ENCODE data around the gene MAG. TPM values are rescaled to one million over a fixed set of nuclear protein-coding genes. Genes with fewer than 3 reads are reported as not detected.

MAG gene
- total RNA-seq, 3 donors from 2014 or later = 4.2 TPM; not detected in 2

DNA sequence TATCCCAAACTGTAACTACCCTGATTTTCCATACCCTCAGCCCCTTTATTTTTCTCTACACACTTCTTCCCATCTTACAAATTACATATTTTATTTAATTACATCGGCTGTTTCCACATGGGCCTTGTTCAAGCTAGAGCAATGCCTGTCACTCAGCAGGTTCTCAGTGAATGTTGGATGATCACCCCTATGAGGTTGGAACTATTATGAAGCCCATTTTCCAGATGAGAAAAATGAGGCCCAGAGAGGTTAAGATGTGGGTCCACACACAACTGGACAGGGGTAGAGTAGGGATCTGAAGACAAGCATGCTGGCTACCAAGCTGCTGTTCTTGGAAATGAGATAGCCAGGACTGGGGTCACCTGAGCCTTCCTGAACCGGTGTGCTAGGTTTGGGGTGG is 10.0 kb downstream of the MAG start:
- intact Hi-C loops (cut with DNase I; ENCODE audit: low total_unique reads) = no loop called here
- no peaks in the 10 kb centered on the region for H3K27me3 ChIP-seq
- DNase-seq (ENCODE audit: low spot score in 2 of 2) = no peak
- H3K27ac ChIP-seq = no peak overlapping the region
- no peaks in the 10 kb centered on the region for H3K4me1 ChIP-seq
- TF ChIP-seq POLR2AphosphoS5 (IDR thresholded peaks at IDR 0.05) (no peak), POLR2A (IDR thresholded peaks at IDR 0.05) (no peak)
- TF ChIP-seq, protein P1, sequence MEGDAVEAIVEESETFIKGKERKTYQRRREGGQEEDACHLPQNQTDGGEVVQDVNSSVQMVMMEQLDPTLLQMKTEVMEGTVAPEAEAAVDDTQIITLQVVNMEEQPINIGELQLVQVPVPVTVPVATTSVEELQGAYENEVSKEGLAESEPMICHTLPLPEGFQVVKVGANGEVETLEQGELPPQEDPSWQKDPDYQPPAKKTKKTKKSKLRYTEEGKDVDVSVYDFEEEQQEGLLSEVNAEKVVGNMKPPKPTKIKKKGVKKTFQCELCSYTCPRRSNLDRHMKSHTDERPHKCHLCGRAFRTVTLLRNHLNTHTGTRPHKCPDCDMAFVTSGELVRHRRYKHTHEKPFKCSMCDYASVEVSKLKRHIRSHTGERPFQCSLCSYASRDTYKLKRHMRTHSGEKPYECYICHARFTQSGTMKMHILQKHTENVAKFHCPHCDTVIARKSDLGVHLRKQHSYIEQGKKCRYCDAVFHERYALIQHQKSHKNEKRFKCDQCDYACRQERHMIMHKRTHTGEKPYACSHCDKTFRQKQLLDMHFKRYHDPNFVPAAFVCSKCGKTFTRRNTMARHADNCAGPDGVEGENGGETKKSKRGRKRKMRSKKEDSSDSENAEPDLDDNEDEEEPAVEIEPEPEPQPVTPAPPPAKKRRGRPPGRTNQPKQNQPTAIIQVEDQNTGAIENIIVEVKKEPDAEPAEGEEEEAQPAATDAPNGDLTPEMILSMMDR (IDR thresholded peaks at IDR 0.05) = no peak
- no peaks in the 10 kb centered on the region for H3K9me3 ChIP-seq
- H3K4me3 ChIP-seq = no peak overlapping the region
- H3K36me3 ChIP-seq = no peaks in the 10 kb centered on the region

DNA sequence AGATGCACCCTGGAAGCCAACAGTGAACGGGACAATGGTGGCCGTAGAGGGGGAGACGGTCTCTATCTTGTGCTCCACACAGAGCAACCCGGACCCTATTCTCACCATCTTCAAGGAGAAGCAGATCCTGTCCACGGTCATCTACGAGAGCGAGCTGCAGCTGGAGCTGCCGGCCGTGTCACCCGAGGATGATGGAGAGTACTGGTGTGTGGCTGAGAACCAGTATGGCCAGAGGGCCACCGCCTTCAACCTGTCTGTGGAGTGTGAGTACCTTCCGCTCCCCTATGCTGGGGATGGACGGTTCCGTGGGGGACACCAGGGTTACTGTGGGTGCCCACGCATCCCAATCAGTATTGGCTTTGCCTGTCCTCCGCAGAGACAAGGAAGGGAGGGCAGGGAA is 10.5 kb downstream of the MAG start:
- intact Hi-C loops (cut with DNase I; ENCODE audit: low total_unique reads) = no loop called here
- no peak for DNase-seq (ENCODE audit: low spot score in 2 of 2)
- Histone ChIP-seq H3K27ac (no peak overlapping the region), H3K4me1 (no peaks in the 10 kb centered on the region), H3K9me3 (no peaks in the 10 kb centered on the region), H3K27me3 (no peaks in the 10 kb centered on the region), H3K4me3 (no peak overlapping the region), H3K36me3 (no peaks in the 10 kb centered on the region)
- TF ChIP-seq, protein P1 (IDR thresholded peaks at IDR 0.05) = no peak
- TF ChIP-seq POLR2A (IDR thresholded peaks at IDR 0.05) (no peak), POLR2AphosphoS5 (IDR thresholded peaks at IDR 0.05) (no peak)

DNA sequence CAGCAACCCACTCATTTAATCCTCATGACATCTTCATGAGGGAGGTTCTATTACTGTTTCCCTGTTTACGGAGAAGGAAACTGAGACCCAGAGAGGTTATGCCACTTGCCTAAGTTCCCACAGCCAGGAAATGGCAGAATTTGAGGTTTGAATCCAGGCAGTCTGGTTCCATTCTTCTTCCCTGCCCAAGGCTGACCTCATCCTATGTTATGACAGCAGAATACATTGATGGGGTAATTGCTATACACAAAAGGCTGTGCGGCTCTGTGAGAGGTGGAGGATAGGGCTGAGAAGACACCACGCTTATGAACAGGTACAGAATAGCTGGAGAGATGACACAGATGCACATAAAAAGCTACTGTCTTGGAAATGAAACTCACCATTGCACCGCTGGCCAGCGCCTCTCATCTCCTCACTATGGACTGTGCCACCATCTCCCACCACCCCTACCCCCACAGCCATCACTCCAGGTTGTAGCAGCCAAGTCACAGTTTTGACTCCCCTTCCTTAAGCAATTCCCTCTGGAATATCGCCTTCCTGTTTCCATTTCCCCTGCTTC is 11.5 kb downstream of the MAG start:
- TF ChIP-seq POLR2A (IDR thresholded peaks at IDR 0.05) (no peak), POLR2AphosphoS5 (IDR thresholded peaks at IDR 0.05) (no peak)
- TF ChIP-seq, protein P1 (IDR thresholded peaks at IDR 0.05) = no peak
- intact Hi-C loops (cut with DNase I; ENCODE audit: low total_unique reads) = no loop called here
- no peak for DNase-seq (ENCODE audit: low spot score in 2 of 2)

DNA sequence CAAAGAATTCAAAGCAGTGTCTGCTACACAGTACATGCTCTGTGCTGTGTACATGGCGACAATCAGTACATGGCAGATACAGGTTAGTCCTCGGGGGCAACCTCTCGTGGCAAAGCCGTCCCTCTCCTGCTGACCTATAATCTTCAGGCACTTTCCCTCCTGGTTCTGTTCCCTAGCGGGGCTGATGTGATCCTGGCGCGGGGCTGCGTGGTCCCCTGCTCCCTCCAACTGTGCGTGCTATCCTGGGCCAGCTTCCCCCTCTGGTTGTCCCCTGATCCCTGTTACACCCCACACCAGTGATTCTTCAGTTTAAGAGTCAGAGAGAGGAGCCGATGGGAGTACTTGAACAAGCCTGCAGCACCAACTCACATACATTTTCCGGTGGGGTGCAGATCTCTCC is 12.1 kb downstream of the MAG start:
- H3K27ac ChIP-seq = no peak overlapping the region
- H3K27me3 ChIP-seq = no peaks in the 10 kb centered on the region
- TF ChIP-seq POLR2A (IDR thresholded peaks at IDR 0.05) (no peak), POLR2AphosphoS5 (IDR thresholded peaks at IDR 0.05) (no peak)
- TF ChIP-seq, protein P1 (IDR thresholded peaks at IDR 0.05) = no peak
- H3K4me3 ChIP-seq = no peak overlapping the region
- H3K36me3 ChIP-seq = no peaks in the 10 kb centered on the region
- no peaks in the 10 kb centered on the region for H3K4me1 ChIP-seq
- intact Hi-C loops (cut with DNase I; ENCODE audit: low total_unique reads) = no loop called here
- H3K9me3 ChIP-seq = no peaks in the 10 kb centered on the region
- DNase-seq (ENCODE audit: low spot score in 2 of 2) = no peak

More for the DNA sequence above, 11.5 kb downstream of the MAG start:
- Histone ChIP-seq H3K27ac (no peak overlapping the region), H3K9me3 (no peaks in the 10 kb centered on the region), H3K4me3 (no peak overlapping the region), H3K27me3 (no peaks in the 10 kb centered on the region), H3K36me3 (no peaks in the 10 kb centered on the region), H3K4me1 (no peaks in the 10 kb centered on the region)

DNA sequence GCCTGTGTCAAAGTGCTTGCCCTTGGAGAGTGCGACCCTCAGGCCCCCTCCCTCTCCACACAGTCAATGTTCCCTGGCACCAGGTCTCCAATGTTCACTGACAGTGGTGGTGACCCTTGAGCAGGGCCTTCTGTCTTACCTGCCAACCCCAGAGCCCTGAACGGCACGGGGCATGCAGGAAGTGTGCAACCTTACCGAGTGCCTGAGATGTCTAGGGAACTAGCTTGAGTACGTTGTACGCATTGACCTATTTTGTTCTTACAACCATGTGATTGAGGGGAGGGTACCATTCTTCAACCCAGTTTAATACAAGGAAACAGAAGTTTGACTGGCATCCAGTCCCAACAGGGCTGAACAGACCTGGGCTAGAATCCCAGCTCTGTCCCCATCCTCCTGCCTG is 13.2 kb downstream of the MAG start:
- intact Hi-C loops (cut with DNase I; ENCODE audit: low total_unique reads) = no loop called here
- TF ChIP-seq, protein P1 (IDR thresholded peaks at IDR 0.05) = no peak
- TF ChIP-seq POLR2A (IDR thresholded peaks at IDR 0.05) (no peak), POLR2AphosphoS5 (IDR thresholded peaks at IDR 0.05) (no peak)
- no peaks in the 10 kb centered on the region for H3K9me3 ChIP-seq
- no peak for DNase-seq (ENCODE audit: low spot score in 2 of 2)
- H3K4me3 ChIP-seq = no peak overlapping the region
- no peak overlapping the region for H3K27ac ChIP-seq
- H3K36me3 ChIP-seq = no peaks in the 10 kb centered on the region
- no peaks in the 10 kb centered on the region for H3K27me3 ChIP-seq
- H3K4me1 ChIP-seq = peaks cover 0 to 5% of the 10 kb centered on the region in 2 donors

Data from breast epithelium (tissue), 4 donors.